Measurements from ENCODE around the gene ATP8A2. TPM values are rescaled to one million over a fixed set of nuclear protein-coding genes. Genes with fewer than 3 reads are reported as not detected.

ATP8A2 gene
- total and polyA plus RNA-seq, 2 of the 4 experiments (the other 2 are of a cell fraction) = 0.02 to 0.18 TPM

DNA sequence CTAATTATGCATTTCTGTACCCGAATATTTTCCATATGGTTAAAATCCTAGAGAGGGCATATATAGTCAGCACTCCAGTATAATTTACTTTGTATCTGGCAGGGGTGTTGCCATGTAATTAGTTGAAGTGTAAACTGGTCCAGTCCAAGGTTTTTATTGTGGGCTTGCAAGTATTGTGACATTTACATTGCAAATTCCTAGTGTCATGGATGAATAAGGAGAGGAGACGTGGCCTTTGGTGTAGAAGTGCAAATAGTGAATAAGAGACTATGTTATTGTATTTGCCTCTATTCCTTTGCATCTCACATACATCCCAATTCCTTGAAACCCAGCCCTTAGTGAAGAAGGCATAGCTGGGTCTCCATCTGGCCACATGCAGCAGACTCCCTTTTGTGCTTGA, 330.6 kb downstream of the ATP8A2 start:
- H3K23ac ChIP-seq (ENCODE audit: low read depth, low read length) = no peak overlapping the region
- TF ChIP-seq SMC3 (IDR thresholded peaks at IDR 0.05; ENCODE audit: low read depth, low read length) (no peak), RCOR1 (IDR thresholded peaks at IDR 0.05; ENCODE audit: insufficient replicate concordance, low read length) (no peak), RAD21 (IDR thresholded peaks at IDR 0.05; ENCODE audit: low read length) (no peak), NFE2L2 (IDR thresholded peaks at IDR 0.05; ENCODE audit: low read depth, low read length) (no peak), MAFK (IDR thresholded peaks at IDR 0.05; ENCODE audit: low read depth, low read length) (no peak)
- H3K4me1 ChIP-seq (ENCODE audit: control insufficient read depth, insufficient read depth, low read length) = no peaks in the 10 kb centered on the region
- H2BK20ac ChIP-seq (ENCODE audit: low read depth, low read length) = no peak overlapping the region
- BruUV-seq (replicated peaks) = no TSS peak
- no peak overlapping the region for H3K27ac ChIP-seq (ENCODE audit: insufficient read depth, low read length)
- H4K5ac ChIP-seq (ENCODE audit: low read depth, low read length) = no peak overlapping the region
- no peaks in the 10 kb centered on the region for H3K9me1 ChIP-seq (ENCODE audit: insufficient read depth, low read length)
- no peak overlapping the region for H3K4ac ChIP-seq (ENCODE audit: low read depth, low read length)
- no CpG with 5 or more reads among the region's 2 CpGs for WGBS, 2 experiments (ENCODE audit: extremely low coverage in 2 of 2, insufficient read length in 1 of 2)
- H3K79me1 ChIP-seq (ENCODE audit: low read depth in 1 of 2, low read length in 2 of 2) = no peaks in the 10 kb centered on the region
- no peak overlapping the region for H3K4me2 ChIP-seq (ENCODE audit: low read depth, low read length)
- no peak overlapping the region for H2AFZ ChIP-seq (replicated peaks; ENCODE audit: low read length, poor library complexity)
- no peaks in the 10 kb centered on the region for H4K20me1 ChIP-seq (ENCODE audit: insufficient read depth, low read length)
- ChIA-PET POLR2A (ENCODE audit: unreplicated experiment) (no interaction called here), CTCF (no interaction called here)
- ATAC-seq (ENCODE audit: low read depth) (no peak), DNase-seq (no peak)
- H3K14ac ChIP-seq (replicated peaks; ENCODE audit: low read depth, low read length) = no peak overlapping the region
- no peak overlapping the region for H2BK120ac ChIP-seq (ENCODE audit: low read depth, low read length)
- no peak overlapping the region for H2BK5ac ChIP-seq (ENCODE audit: low read depth, low read length, poor library complexity, severe bottlenecking)
- H4K8ac ChIP-seq (ENCODE audit: low read depth in 2 of 2, low read length in 2 of 2) = no peak overlapping the region
- dilution Hi-C loops (cut with HindIII; ENCODE audit: low sequenced_read_pairs, unreplicated experiment) = no loop called here
- no peak overlapping the region for H4K91ac ChIP-seq (ENCODE audit: insufficient read depth, low read depth, low read length)
- no peak overlapping the region for H3K9ac ChIP-seq (ENCODE audit: low read depth, low read length)
- no peaks in the 10 kb centered on the region for H3K36me3 ChIP-seq (ENCODE audit: control insufficient read depth, insufficient read depth, low read length)
- no peak overlapping the region for H3K18ac ChIP-seq (ENCODE audit: low read depth, low read length)
- H2BK15ac ChIP-seq (ENCODE audit: low read depth, low read length) = no peak overlapping the region
- H3K27me3 ChIP-seq (ENCODE audit: control insufficient read depth, insufficient read depth, low read length) = no peaks in the 10 kb centered on the region
- no peak overlapping the region for H3K56ac ChIP-seq (ENCODE audit: extremely low read depth, insufficient read depth, low read length)
- no peak overlapping the region for H2AK5ac ChIP-seq (ENCODE audit: low read depth, low read length)
- in situ Hi-C loops (cut with MboI; ENCODE audit: low sequenced_read_pairs) = no loop called here
- no peak overlapping the region for H3K4me3 ChIP-seq (ENCODE audit: insufficient read depth, low read depth, low read length)
- no peak overlapping the region for H2AK9ac ChIP-seq (replicated peaks; ENCODE audit: low read depth, low read length, poor library complexity)
- intact Hi-C loops (cut with micrococcal nuclease) = no loop called here
- H3K9me3 ChIP-seq (ENCODE audit: control insufficient read depth, insufficient read depth, low read length) = no peaks in the 10 kb centered on the region
